Measurements from ENCODE around the gene HTR2B.
"Not testable (repeated sequence)": the region's sequence is repeated elsewhere in the genome, so short reads cannot be mapped to it uniquely, and the experiment has no call there.

GRCh38 chr2:231067531-231067930, 57.3 kb downstream of the HTR2B start:
- not testable (repeated sequence) for TF ChIP-seq EP300, CTCF (IDR thresholded peaks at IDR 0.05)

Data from tibial nerve (tissue), 4 donors.